Neural cell (in vitro differentiated cells): ENCODE data around the gene RAP1GDS1. TPM values are rescaled to one million over a fixed set of nuclear protein-coding genes. Genes with fewer than 3 reads are reported as not detected.

ENCODE experiments used
- H2AFZ ChIP-seq: fragments of 200-600, 300-800 bp; sonication (generic), shearing (Covaris generic); 2 replicates; pipeline ENCODE4 v1.6.0; 2014; ENCODE audit warnings: low read depth, mild to moderate bottlenecking, antibody characterized with exemption, low read length, moderate library complexity
- H3F3A ChIP-seq: fragments of 200-600 bp; shearing (Covaris generic); 2 replicates; pipeline ENCODE4 v1.6.1; 2016; ENCODE audit warnings: mild to moderate bottlenecking, moderate library complexity, mixed read lengths, antibody characterized with exemption, low read length; ENCODE audit not compliant: insufficient read depth, poor library complexity, severe bottlenecking
- H3K27ac ChIP-seq: fragments of 200-600, 300-800 bp; sonication (generic), shearing (Covaris generic); 2 replicates; pipeline ENCODE4 v1.5.1; 2014; ENCODE audit warnings: mild to moderate bottlenecking, low read length, moderate library complexity
- H3K27me3 ChIP-seq: fragments of 300-800, 200-600 bp; sonication (generic), shearing (Covaris generic); 2 replicates; pipeline ENCODE4 v1.6.0; 2014; ENCODE audit warnings: mild to moderate bottlenecking, low read depth, low read length, moderate library complexity; ENCODE audit not compliant: insufficient read depth
- H3K36me3 ChIP-seq: fragments of 300-800, 200-600 bp; sonication (generic), shearing (Covaris generic); 2 replicates; pipeline ENCODE4 v1.5.1; 2014; ENCODE audit warnings: mild to moderate bottlenecking, antibody characterized with exemption, low read length, moderate library complexity; ENCODE audit not compliant: insufficient read depth
- H3K4me2 ChIP-seq: fragments of 300-800, 200-600 bp; sonication (generic), shearing (Covaris generic); 2 replicates; pipeline ENCODE4 v1.6.0; 2014; ENCODE audit warnings: mild to moderate bottlenecking, low read length
- H3K4me3 ChIP-seq: fragments of 300-800, 200-600 bp; sonication (generic), shearing (Covaris generic); 2 replicates; pipeline ENCODE4 v1.5.1; 2014; ENCODE audit warnings: mild to moderate bottlenecking, low read length, moderate library complexity
- H3K79me2 ChIP-seq: fragments of 200-600 bp; shearing (Covaris generic); replicated peaks from 2 replicates; pipeline ENCODE4 v1.6.0; 2014; ENCODE audit warnings: mild to moderate bottlenecking, low read length, moderate library complexity; ENCODE audit not compliant: insufficient read depth
- H3K9ac ChIP-seq: fragments of 300-800, 200-600 bp; sonication (generic), shearing (Covaris generic); 2 replicates; pipeline ENCODE4 v1.6.1; 2016; ENCODE audit warnings: mild to moderate bottlenecking, low read length, mixed read lengths
- H3K9me2 ChIP-seq: fragments of 200-600 bp; shearing (Covaris generic); 2 replicates; pipeline ENCODE4 v1.6.1; 2016; ENCODE audit warnings: mild to moderate bottlenecking, low read length, mixed read lengths; ENCODE audit not compliant: insufficient read depth
- H3K9me3 ChIP-seq: fragments of 200-600, 300-800 bp; sonication (generic), shearing (Covaris generic); 2 replicates; pipeline ENCODE4 v1.6.1; 2016; ENCODE audit warnings: mild to moderate bottlenecking, mixed run types, low read length, moderate library complexity, mixed read lengths
- H4K20me1 ChIP-seq: fragments of 200-600 bp; shearing (Covaris generic); 2 replicates; pipeline ENCODE4 v1.6.1; 2016; ENCODE audit warnings: mild to moderate bottlenecking, mixed run types; ENCODE audit not compliant: insufficient read depth
- EP300 ChIP-seq: fragments of 450-650 bp; conservative IDR thresholded peaks from 2 replicates; pipeline ENCODE4 v1.6.1; 2014; ENCODE audit warnings: antibody characterized with exemption, mild to moderate bottlenecking, moderate library complexity; ENCODE audit not compliant: poor library complexity, severe bottlenecking
- EZH2 ChIP-seq: fragments of 200-600, 300-800 bp; shearing (Covaris generic), sonication (generic); IDR thresholded peaks from 2 replicates; pipeline ENCODE4 v1.6.1; 2014; ENCODE audit warnings: antibody characterized with exemption, low read length, borderline replicate concordance, mild to moderate bottlenecking; ENCODE audit not compliant: insufficient read depth, poor library complexity, severe bottlenecking
- MXI1 ChIP-seq: fragments of 450-650 bp; conservative IDR thresholded peaks from 2 replicates; pipeline ENCODE4 v1.6.1; 2014; ENCODE audit warnings: antibody characterized with exemption, mild to moderate bottlenecking; ENCODE audit not compliant: poor library complexity, severe bottlenecking
- POLR2AphosphoS5 ChIP-seq: IDR thresholded peaks from 2 replicates; pipeline ENCODE4 v1.6.1; 2012
- RAD21 ChIP-seq: fragments of 450-650 bp; conservative IDR thresholded peaks from 2 replicates; pipeline ENCODE4 v1.6.1; 2014; ENCODE audit warnings: antibody characterized with exemption, mild to moderate bottlenecking, moderate library complexity
- SMC3 ChIP-seq: fragments of 450-650 bp; conservative IDR thresholded peaks from 2 replicates; pipeline ENCODE4 v1.6.1; 2014; ENCODE audit warnings: antibody characterized with exemption, mild to moderate bottlenecking, moderate library complexity; ENCODE audit not compliant: poor library complexity
- TAF1 ChIP-seq: IDR thresholded peaks from 2 replicates; pipeline ENCODE4 v1.6.1; 2012; ENCODE audit warnings: low read depth
- polyA plus RNA-seq: library from polyadenylated mRNA; depleted of rRNA; stranded (reverse); fragments of >200 nt; gene quantifications from 2 replicates; pipeline ENCODE4 v1.2.3, GENCODE V29; 2014
- TF ChIP-seq, protein P1 (sequence below): IDR thresholded peaks from 2 replicates; pipeline ENCODE4 v1.6.1; 2012; ENCODE audit warnings: borderline replicate concordance
- TF ChIP-seq, protein P2 (sequence below): fragments of 450-650 bp; IDR thresholded peaks from 2 replicates; pipeline ENCODE4 v1.5.1; 2014; ENCODE audit warnings: antibody characterized with exemption, mild to moderate bottlenecking, moderate library complexity; ENCODE audit not compliant: poor library complexity, severe bottlenecking

RAP1GDS1 gene
- polyA plus RNA-seq, 1 donor from 2014 or later, result 41.1 TPM

GRCh38 chr4:98242538-98242937 is 18.6 kb upstream of the RAP1GDS1 start:
- H3K79me2 ChIP-seq, result no peaks in the 10 kb centered on the region
- H2AFZ ChIP-seq, result no peak overlapping the region
- no peaks in the 10 kb centered on the region for H3K36me3 ChIP-seq
- TF ChIP-seq EZH2, result no peak
- TF ChIP-seq TAF1, result no peak
- TF ChIP-seq, protein P1, sequence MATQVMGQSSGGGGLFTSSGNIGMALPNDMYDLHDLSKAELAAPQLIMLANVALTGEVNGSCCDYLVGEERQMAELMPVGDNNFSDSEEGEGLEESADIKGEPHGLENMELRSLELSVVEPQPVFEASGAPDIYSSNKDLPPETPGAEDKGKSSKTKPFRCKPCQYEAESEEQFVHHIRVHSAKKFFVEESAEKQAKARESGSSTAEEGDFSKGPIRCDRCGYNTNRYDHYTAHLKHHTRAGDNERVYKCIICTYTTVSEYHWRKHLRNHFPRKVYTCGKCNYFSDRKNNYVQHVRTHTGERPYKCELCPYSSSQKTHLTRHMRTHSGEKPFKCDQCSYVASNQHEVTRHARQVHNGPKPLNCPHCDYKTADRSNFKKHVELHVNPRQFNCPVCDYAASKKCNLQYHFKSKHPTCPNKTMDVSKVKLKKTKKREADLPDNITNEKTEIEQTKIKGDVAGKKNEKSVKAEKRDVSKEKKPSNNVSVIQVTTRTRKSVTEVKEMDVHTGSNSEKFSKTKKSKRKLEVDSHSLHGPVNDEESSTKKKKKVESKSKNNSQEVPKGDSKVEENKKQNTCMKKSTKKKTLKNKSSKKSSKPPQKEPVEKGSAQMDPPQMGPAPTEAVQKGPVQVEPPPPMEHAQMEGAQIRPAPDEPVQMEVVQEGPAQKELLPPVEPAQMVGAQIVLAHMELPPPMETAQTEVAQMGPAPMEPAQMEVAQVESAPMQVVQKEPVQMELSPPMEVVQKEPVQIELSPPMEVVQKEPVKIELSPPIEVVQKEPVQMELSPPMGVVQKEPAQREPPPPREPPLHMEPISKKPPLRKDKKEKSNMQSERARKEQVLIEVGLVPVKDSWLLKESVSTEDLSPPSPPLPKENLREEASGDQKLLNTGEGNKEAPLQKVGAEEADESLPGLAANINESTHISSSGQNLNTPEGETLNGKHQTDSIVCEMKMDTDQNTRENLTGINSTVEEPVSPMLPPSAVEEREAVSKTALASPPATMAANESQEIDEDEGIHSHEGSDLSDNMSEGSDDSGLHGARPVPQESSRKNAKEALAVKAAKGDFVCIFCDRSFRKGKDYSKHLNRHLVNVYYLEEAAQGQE, result no peak
- TF ChIP-seq EP300, result no peak
- no peak for TF ChIP-seq SMC3
- TF ChIP-seq POLR2AphosphoS5, result no peak
- TF ChIP-seq RAD21, result no peak
- no peak for TF ChIP-seq MXI1
- TF ChIP-seq, protein P2, sequence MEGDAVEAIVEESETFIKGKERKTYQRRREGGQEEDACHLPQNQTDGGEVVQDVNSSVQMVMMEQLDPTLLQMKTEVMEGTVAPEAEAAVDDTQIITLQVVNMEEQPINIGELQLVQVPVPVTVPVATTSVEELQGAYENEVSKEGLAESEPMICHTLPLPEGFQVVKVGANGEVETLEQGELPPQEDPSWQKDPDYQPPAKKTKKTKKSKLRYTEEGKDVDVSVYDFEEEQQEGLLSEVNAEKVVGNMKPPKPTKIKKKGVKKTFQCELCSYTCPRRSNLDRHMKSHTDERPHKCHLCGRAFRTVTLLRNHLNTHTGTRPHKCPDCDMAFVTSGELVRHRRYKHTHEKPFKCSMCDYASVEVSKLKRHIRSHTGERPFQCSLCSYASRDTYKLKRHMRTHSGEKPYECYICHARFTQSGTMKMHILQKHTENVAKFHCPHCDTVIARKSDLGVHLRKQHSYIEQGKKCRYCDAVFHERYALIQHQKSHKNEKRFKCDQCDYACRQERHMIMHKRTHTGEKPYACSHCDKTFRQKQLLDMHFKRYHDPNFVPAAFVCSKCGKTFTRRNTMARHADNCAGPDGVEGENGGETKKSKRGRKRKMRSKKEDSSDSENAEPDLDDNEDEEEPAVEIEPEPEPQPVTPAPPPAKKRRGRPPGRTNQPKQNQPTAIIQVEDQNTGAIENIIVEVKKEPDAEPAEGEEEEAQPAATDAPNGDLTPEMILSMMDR, result no peak
- H3K9me2 ChIP-seq, result no peaks in the 10 kb centered on the region
- H3K27me3 ChIP-seq, result no peaks in the 10 kb centered on the region
- H3K27ac ChIP-seq, result no peak overlapping the region
- no peak overlapping the region for H3K4me3 ChIP-seq
- H3K9ac ChIP-seq, result no peak overlapping the region
- no peaks in the 10 kb centered on the region for H3K9me3 ChIP-seq
- no peaks in the 10 kb centered on the region for H3F3A ChIP-seq
- H4K20me1 ChIP-seq, result no peaks in the 10 kb centered on the region
- no peak overlapping the region for H3K4me2 ChIP-seq

- H3K79me2 ChIP-seq, result no peaks in the 10 kb centered on the region
- no peak overlapping the region for H2AFZ ChIP-seq
- no peaks in the 10 kb centered on the region for H3K36me3 ChIP-seq
- H3K9me2 ChIP-seq, result no peaks in the 10 kb centered on the region
- H3K27ac ChIP-seq, result no peak overlapping the region
- H3K9ac ChIP-seq, result no peak overlapping the region
- no peaks in the 10 kb centered on the region for H3F3A ChIP-seq
- no peak overlapping the region for H3K4me2 ChIP-seq
- no peaks in the 10 kb centered on the region for H4K20me1 ChIP-seq
- H3K9me3 ChIP-seq, result no peaks in the 10 kb centered on the region
- H3K27me3 ChIP-seq, result no peaks in the 10 kb centered on the region
- no peak overlapping the region for H3K4me3 ChIP-seq
- TF ChIP-seq TAF1, result no peak
- TF ChIP-seq, protein P2, result no peak
- no peak for TF ChIP-seq EZH2
- TF ChIP-seq RAD21, result no peak
- TF ChIP-seq, protein P1, result no peak
- no peak for TF ChIP-seq EP300
- no peak for TF ChIP-seq SMC3
- TF ChIP-seq POLR2AphosphoS5, result no peak
- TF ChIP-seq MXI1, result no peak
Observed at GRCh38 chr4:98245226-98245625, 16.0 kb upstream of the RAP1GDS1 start.
